Lung (tissue), 12 donors: ENCODE measurements around the gene GRIA4. TPM values are rescaled to one million over a fixed set of nuclear protein-coding genes. Genes with fewer than 3 reads are reported as not detected.
A peak's percentile ranks its signal among the peaks of the same experiment; 100 is the strongest.

Experiments used
- ATAC-seq: fragments of 200-7000 bp; cut with Tn5 transposase; one replicate; pipeline ENCODE4 v1.9.1; 2020; ENCODE audit warnings: moderate number of reproducible peaks; ENCODE audit not compliant: insufficient read depth, low FRiP score
- DNase-seq, 3 donors: peaks; one replicate each; pipeline ENCODE4 v3.0.0-alpha.2; 2013 to 2017
- H3K27ac ChIP-seq, 2 donors: one replicate each; pipeline ENCODE4 v1.5.1; 2013; ENCODE audit warnings: mild to moderate bottlenecking in 2 of 2, moderate library complexity in 2 of 2, control low read depth in 1 of 2, inconsistent platforms in 1 of 2, low read depth in 1 of 2, low read length in 1 of 2
- H3K27me3 ChIP-seq, 3 donors: one replicate each; pipeline ENCODE4 v1.5.1; 2013; ENCODE audit warnings: low read length in 2 of 3; ENCODE audit not compliant: control insufficient read depth in 3 of 3, insufficient read depth in 3 of 3
- H3K36me3 ChIP-seq, 4 donors: one replicate each; pipeline ENCODE4 v1.5.1; 2013; ENCODE audit warnings: low read length in 4 of 4, mild to moderate bottlenecking in 1 of 4, moderate library complexity in 1 of 4; ENCODE audit not compliant: control insufficient read depth in 4 of 4, insufficient read depth in 4 of 4
- H3K4me1 ChIP-seq, 5 donors: one replicate each; pipeline ENCODE4 v1.5.1; 2013; ENCODE audit warnings: low read length in 5 of 5, mild to moderate bottlenecking in 2 of 5, moderate library complexity in 1 of 5; ENCODE audit not compliant: control insufficient read depth in 5 of 5, insufficient read depth in 5 of 5
- H3K4me3 ChIP-seq: one replicate; pipeline ENCODE4 v1.5.1; 2013; ENCODE audit warnings: mild to moderate bottlenecking, control low read depth, moderate library complexity
- H3K9ac ChIP-seq, 2 donors: one replicate each; pipeline ENCODE4 v1.5.1; 2013; ENCODE audit warnings: low read length in 2 of 2, control low read depth in 1 of 2; ENCODE audit not compliant: insufficient read depth in 1 of 2
- H3K9me3 ChIP-seq, 4 donors: one replicate each; pipeline ENCODE4 v1.5.1; 2013; ENCODE audit warnings: low read length in 3 of 4, mild to moderate bottlenecking in 1 of 4, moderate library complexity in 1 of 4; ENCODE audit not compliant: control insufficient read depth in 4 of 4, insufficient read depth in 3 of 4
- CTCF ChIP-seq: IDR thresholded peaks from 2 replicates; pipeline ENCODE4 v1.5.1; 2012; ENCODE audit warnings: mild to moderate bottlenecking; ENCODE audit errors: control extremely low read depth, extremely low read depth
- WGBS, 2 donors: extraction: QIAGEN DNeasy Blood & Tissue Kit; methylation state at CpG; one replicate each; pipeline ENCODE4 v1.1.7; 2013; 5-methylcytosine and 5-hydroxymethylcytosine counted together
- polyA plus RNA-seq, 2 donors: library from polyadenylated mRNA; stranded (reverse); fragments of 200-250 nt; gene quantifications; one replicate each; pipeline ENCODE4 v1.2.1, GENCODE V29; 2013
- total RNA-seq, 2 donors: library from RNA; depleted of rRNA in 1 of 2; stranded (reverse); fragments of >200 nt in 1 of 2; gene quantifications; one replicate each; pipeline ENCODE4 v1.2.1, GENCODE V29; 2014 to 2021
- donor health status: control.
- donor health status: control.
- donor health status: Bipolar disorder and iron deficiency.
- donor health status: healthy.
- donor health status: DM: yes; HTN: yes; CAD: no.

Gene GRIA4
- total and polyA plus RNA-seq, 4 donors: 0.12 to 0.77 TPM; not detected in 2

- 84 to 85% methylated on average over 2 of the region's 2 CpGs for WGBS, 2 donors
These were observed 401.6 kb downstream of the GRIA4 start for GRCh38 chr11:106011481-106011880.

GRCh38 chr11:106012744-106013143, 402.9 kb downstream of the GRIA4 start:
- 79 to 83% methylated on average over 3 of the region's 3 CpGs for WGBS, 2 donors
- Histone ChIP-seq H3K27ac (peak overlapping the region in 1 of 2 donors; percentile 87), H3K36me3 (peaks cover 10 to 32% (median 21%) of the 10 kb centered on the region in 4 donors), H3K9ac (no peak overlapping the region), H3K9me3 (no peaks in the 10 kb centered on the region), H3K4me3 (no peak overlapping the region), H3K4me1 (peaks cover 0 to 28% (median 8%) of the 10 kb centered on the region in 5 donors), H3K27me3 (no peaks in the 10 kb centered on the region)
- ATAC-seq: no peak
- TF ChIP-seq CTCF: no peak
- DNase-seq: no peak

More at GRCh38 chr11:106011481-106011880, 401.6 kb downstream of the GRIA4 start:
- Histone ChIP-seq H3K9me3 (peaks cover 0 to 3% (median 0%) of the 10 kb centered on the region in 4 donors), H3K27ac (no peak overlapping the region), H3K9ac (no peak overlapping the region), H3K36me3 (peaks cover 12 to 37% (median 26%) of the 10 kb centered on the region in 4 donors), H3K4me1 (peaks cover 0 to 21% (median 7%) of the 10 kb centered on the region in 5 donors), H3K27me3 (no peaks in the 10 kb centered on the region), H3K4me3 (no peak overlapping the region)
- no peak for TF ChIP-seq CTCF
- DNase-seq (no peak), ATAC-seq (no peak)

GRCh38 chr11:106014035-106014434, 404.2 kb downstream of the GRIA4 start:
- Histone ChIP-seq H3K36me3 (peaks cover 10 to 20% (median 13%) of the 10 kb centered on the region in 4 donors), H3K9ac (no peak overlapping the region), H3K4me1 (peaks cover 0 to 28% (median 8%) of the 10 kb centered on the region in 5 donors), H3K4me3 (no peak overlapping the region), H3K9me3 (no peaks in the 10 kb centered on the region), H3K27me3 (no peaks in the 10 kb centered on the region), H3K27ac (no peak overlapping the region)
- ATAC-seq (no peak), DNase-seq (no peak)
- 81 to 90% methylated on average over 2 of the region's 2 CpGs for WGBS, 2 donors
- no peak for TF ChIP-seq CTCF

- Histone ChIP-seq H3K27me3 (no peaks in the 10 kb centered on the region), H3K27ac (no peak overlapping the region), H3K9me3 (no peaks in the 10 kb centered on the region), H3K4me1 (peaks cover 0 to 34% (median 10%) of the 10 kb centered on the region in 5 donors), H3K9ac (no peak overlapping the region), H3K4me3 (no peak overlapping the region), H3K36me3 (peaks cover 5 to 18% (median 8%) of the 10 kb centered on the region in 4 donors)
- 86 to 89% methylated on average over 2 of the region's 2 CpGs for WGBS, 2 donors
- DNase-seq (no peak), ATAC-seq (no peak)
- TF ChIP-seq CTCF: no peak
These were observed 404.7 kb downstream of the GRIA4 start for GRCh38 chr11:106014620-106015019.
